Vagina (tissue), 2 donors: Measurements from ENCODE around the gene AP3D1. TPM values are rescaled to one million over a fixed set of nuclear protein-coding genes. Genes with fewer than 3 reads are reported as not detected.

Source experiments
- DNase-seq, 2 donors: peaks; one replicate each; pipeline ENCODE4 v3.0.0-alpha.2; 2017; ENCODE audit errors: extremely low spot score in 2 of 2
- H3K27ac ChIP-seq: fragments of 200-600 bp; sonication (generic); one replicate; pipeline ENCODE4 v1.5.1; 2019
- H3K27me3 ChIP-seq: fragments of 200-600 bp; sonication (generic); one replicate; pipeline ENCODE4 v1.5.1; 2019
- H3K36me3 ChIP-seq, 2 donors: fragments of 200-600 bp; sonication (generic); one replicate each; pipeline ENCODE4 v1.5.1; 2017 to 2019
- H3K4me1 ChIP-seq: fragments of 200-600 bp; sonication (generic); one replicate; pipeline ENCODE4 v1.5.1; 2019
- H3K4me3 ChIP-seq, 2 donors: fragments of 200-600 bp; sonication (generic); 1 replicate in 1 of 2; 2 replicates in 1 of 2; pipeline ENCODE4 v1.5.1; 2016 to 2019
- H3K9me3 ChIP-seq: fragments of 200-600 bp; sonication (generic); one replicate; pipeline ENCODE4 v1.5.1; 2019
- CTCF ChIP-seq, 3 experiments: fragments of 450-650 bp in 2 of 3; fragments of 200-600 bp in 1 of 3; sonication (generic) in 1 of 3; IDR thresholded peaks; one replicate each; pipeline ENCODE4 v1.5.1; 2017 to 2019; ENCODE audit warnings: antibody characterized with exemption in 3 of 3, mild to moderate bottlenecking in 2 of 3, moderate library complexity in 2 of 3
- POLR2A ChIP-seq, 2 donors: fragments of 450-650 bp; IDR thresholded peaks; one replicate each; pipeline ENCODE4 v1.6.1; 2017; ENCODE audit warnings: antibody characterized with exemption in 2 of 2, mild to moderate bottlenecking in 2 of 2, moderate library complexity in 2 of 2
- POLR2AphosphoS5 ChIP-seq, 2 donors: sonication (generic); formaldehyde crosslinking; IDR thresholded peaks; one replicate each; pipeline ENCODE4 v1.9.0; 2017; ENCODE audit warnings: antibody characterized with exemption in 2 of 2, mild to moderate bottlenecking in 2 of 2, low read depth in 1 of 2; ENCODE audit not compliant: insufficient read depth in 1 of 2
- intact Hi-C: fragments of 100-400 bp; cut with DNase I; formaldehyde crosslinking; loops from one replicate; pipeline ENCODE4 v1.15.1; 2023
- total RNA-seq: library from RNA; depleted of rRNA; stranded (reverse); fragments of >200 nt; gene quantifications from one replicate; pipeline ENCODE4 v1.2.3, GENCODE V29; 2016

The AP3D1 gene
- total RNA-seq, 1 donor from 2014 or later, result 62.9 TPM

- TF ChIP-seq POLR2AphosphoS5 (IDR thresholded peaks at IDR 0.05; ENCODE audit: insufficient read depth in 1 of 2, low read depth in 1 of 2) (no peak), POLR2A (IDR thresholded peaks at IDR 0.05) (no peak), CTCF (IDR thresholded peaks at IDR 0.05) (no peak)
- DNase-seq, result no peak
- no peak overlapping the region for H3K4me3 ChIP-seq
- no peak overlapping the region for H3K27ac ChIP-seq
- H3K9me3 ChIP-seq, result no peaks in the 10 kb centered on the region
- intact Hi-C loops, result no loop called here
- peaks cover 0 to 41% of the 10 kb centered on the region in 2 donors for H3K36me3 ChIP-seq
- H3K27me3 ChIP-seq, result no peaks in the 10 kb centered on the region
- H3K4me1 ChIP-seq, result no peaks in the 10 kb centered on the region
These were observed 48.2 kb downstream of the AP3D1 start for GRCh38 chr19:2103045-2103707.

GRCh38 chr19:2101417-2102335 lies 49.7 kb downstream of the AP3D1 start:
- H3K4me3 ChIP-seq, result no peak overlapping the region
- peaks cover 0 to 39% of the 10 kb centered on the region in 2 donors for H3K36me3 ChIP-seq
- peaks cover 10% of the 10 kb centered on the region for H3K4me1 ChIP-seq

GRCh38 chr19:2100719-2101061 lies 50.7 kb downstream of the AP3D1 start:
- no peak overlapping the region for H3K4me3 ChIP-seq
- DNase-seq, result no peak
- H3K9me3 ChIP-seq, result no peaks in the 10 kb centered on the region
- H3K36me3 ChIP-seq, result peaks cover 0 to 32% of the 10 kb centered on the region in 2 donors
- TF ChIP-seq POLR2AphosphoS5 (IDR thresholded peaks at IDR 0.05; ENCODE audit: insufficient read depth in 1 of 2, low read depth in 1 of 2) (no peak), CTCF (IDR thresholded peaks at IDR 0.05) (no peak), POLR2A (IDR thresholded peaks at IDR 0.05) (no peak)
- H3K4me1 ChIP-seq, result peaks cover 10% of the 10 kb centered on the region
- H3K27me3 ChIP-seq, result no peaks in the 10 kb centered on the region
- intact Hi-C loops, result no loop called here
- no peak overlapping the region for H3K27ac ChIP-seq

More at GRCh38 chr19:2101417-2102335, 49.7 kb downstream of the AP3D1 start:
- no peak for DNase-seq
- Histone ChIP-seq H3K9me3 (no peaks in the 10 kb centered on the region), H3K27me3 (no peaks in the 10 kb centered on the region), H3K27ac (no peak overlapping the region)
- intact Hi-C loops, result no loop called here
- TF ChIP-seq POLR2A (IDR thresholded peaks at IDR 0.05) (no peak), POLR2AphosphoS5 (IDR thresholded peaks at IDR 0.05; ENCODE audit: insufficient read depth in 1 of 2, low read depth in 1 of 2) (no peak), CTCF (IDR thresholded peaks at IDR 0.05) (no peak)

- no peaks in the 10 kb centered on the region for H3K27me3 ChIP-seq
- intact Hi-C loops, result no loop called here
- H3K27ac ChIP-seq, result no peak overlapping the region
- TF ChIP-seq POLR2AphosphoS5 (IDR thresholded peaks at IDR 0.05; ENCODE audit: insufficient read depth in 1 of 2, low read depth in 1 of 2), result no peak
- TF ChIP-seq POLR2A (IDR thresholded peaks at IDR 0.05), result no peak
- no peak for TF ChIP-seq CTCF (IDR thresholded peaks at IDR 0.05)
- H3K4me3 ChIP-seq, result no peak overlapping the region
- peaks cover 15% of the 10 kb centered on the region for H3K4me1 ChIP-seq
- peaks cover 0 to 29% of the 10 kb centered on the region in 2 donors for H3K36me3 ChIP-seq
- H3K9me3 ChIP-seq, result no peaks in the 10 kb centered on the region
- DNase-seq, result no peak
These were observed 51.2 kb downstream of the AP3D1 start for GRCh38 chr19:2099937-2100718.
